Right lobe of liver (tissue), 6 donors: Measurements from ENCODE around the gene NUAK1. TPM values are rescaled to one million over a fixed set of nuclear protein-coding genes. Genes with fewer than 3 reads are reported as not detected.

Source experiments
- ATAC-seq, 4 donors: fragments of 200-7000 bp; cut with Tn5 transposase; one replicate each; pipeline ENCODE4 v1.9.1; 2020; ENCODE audit warnings: mild to moderate bottlenecking in 4 of 4, moderate library complexity in 4 of 4
- DNase-seq, 3 donors: peaks; one replicate each; pipeline ENCODE4 v3.0.0-alpha.2; 2020
- H3K27ac ChIP-seq, 3 donors: fragments of 200-600 bp; one replicate each; pipeline ENCODE4 v1.8.0; 2022
- H3K27me3 ChIP-seq, 2 donors: fragments of 200-600 bp; one replicate each; pipeline ENCODE4 v1.8.0; 2022
- H3K36me3 ChIP-seq, 4 donors: fragments of 200-600 bp; sonication (generic) in 1 of 4; one replicate each; pipeline versions ENCODE4 v1.5.1 to v1.8.0; 2017 to 2022; ENCODE audit warnings: control low read depth in 1 of 4
- H3K4me1 ChIP-seq, 4 donors: fragments of 200-600 bp; sonication (generic) in 1 of 4; one replicate each; pipeline versions ENCODE4 v1.5.1 to v1.8.0; 2017 to 2022; ENCODE audit warnings: control low read depth in 1 of 4
- H3K4me3 ChIP-seq, 3 donors: fragments of 200-600 bp; one replicate each; pipeline ENCODE4 v1.8.0; 2022
- H3K9me3 ChIP-seq, 4 donors: fragments of 200-600 bp; sonication (generic) in 1 of 4; one replicate each; pipeline versions ENCODE4 v1.5.1 to v1.8.0; 2017 to 2022; ENCODE audit warnings: control low read depth in 1 of 4
- CTCF ChIP-seq, 4 donors: fragments of 200-600 bp in 3 of 4; fragments of 450-650 bp in 1 of 4; IDR thresholded peaks; one replicate each; pipeline versions ENCODE4 v1.5.1 to v1.8.0; 2016 to 2022; ENCODE audit warnings: antibody characterized with exemption in 4 of 4, mild to moderate bottlenecking in 2 of 4
- POLR2A ChIP-seq: fragments of 450-650 bp; IDR thresholded peaks from one replicate; pipeline ENCODE4 v1.6.1; 2017; ENCODE audit warnings: antibody characterized with exemption, mild to moderate bottlenecking
- WGBS: methylation state at CpG from one replicate; pipeline ENCODE4 v1.1.6; 2018; ENCODE audit warnings: low coverage, low lambda C conversion rate; ENCODE audit not compliant: insufficient coverage; ENCODE audit errors: missing lambda C conversion rate; 5-methylcytosine and 5-hydroxymethylcytosine counted together
- intact Hi-C, 2 donors: fragments of 100-400 bp; cut with DNase I; formaldehyde crosslinking; loops; one replicate each; pipeline versions ENCODE4 v1.11.2 to v1.14.1; 2022
- total RNA-seq, 6 experiments: library from RNA; depleted of rRNA in 2 of 6; stranded (reverse); fragments of >200 nt in 2 of 6; fragmentation: NEBNext Ultra II Directional in 3 of 6; extraction: Animal tissue kit (Norgen Biotek cat#: 25700) in 3 of 6; gene quantifications; one replicate each; pipeline versions ENCODE4 v1.1.0 to v1.2.4, GENCODE V29; 2016 to 2023
- donor health status: DM: no; HTN: yes; CAD: no.
- donor health status: DM: no; HTN: no; CAD: no.
- donor health status: DM: no; HTN: no; CAD: no.
- donor health status: DM: no; HTN: yes; CAD: no.
- donor health status: DM: no; HTN: yes; CAD: no.

Gene NUAK1
- total RNA-seq, 6 experiments from 2014 or later, result 2.0 to 11.0 (median 3.5) TPM

- no peak overlapping the region for H3K4me3 ChIP-seq
- H3K9me3 ChIP-seq, result no peaks in the 10 kb centered on the region
- ATAC-seq, result no peak
- H3K4me1 ChIP-seq, result no peaks in the 10 kb centered on the region
- no peaks in the 10 kb centered on the region for H3K36me3 ChIP-seq
- WGBS, result no CpG with 5 or more reads among the region's 3 CpGs
- H3K27me3 ChIP-seq, result no peaks in the 10 kb centered on the region
- no peak overlapping the region for H3K27ac ChIP-seq
- TF ChIP-seq CTCF (IDR thresholded peaks at IDR 0.05) (no peak), POLR2A (no peak)
- no peak for DNase-seq
- intact Hi-C loops, result no loop called here
These were observed 25.0 kb upstream of the NUAK1 start for GRCh38 chr12:106163712-106164111.

GRCh38 chr12:106161491-106161890 is 22.7 kb upstream of the NUAK1 start:
- Histone ChIP-seq H3K27ac (no peak overlapping the region), H3K4me3 (no peak overlapping the region), H3K9me3 (no peaks in the 10 kb centered on the region), H3K27me3 (no peaks in the 10 kb centered on the region), H3K36me3 (no peaks in the 10 kb centered on the region), H3K4me1 (no peaks in the 10 kb centered on the region)
- TF ChIP-seq CTCF (IDR thresholded peaks at IDR 0.05) (no peak), POLR2A (no peak)
- intact Hi-C loops, result no loop called here
- 69% methylated on average over 2 of the region's 2 CpGs for WGBS
- DNase-seq (no peak), ATAC-seq (no peak)

- ATAC-seq (no peak), DNase-seq (no peak)
- H3K4me3 ChIP-seq, result no peak overlapping the region
- H3K4me1 ChIP-seq, result no peaks in the 10 kb centered on the region
- no peaks in the 10 kb centered on the region for H3K9me3 ChIP-seq
- no CpG with 5 or more reads among the region's 1 CpG for WGBS
- H3K36me3 ChIP-seq, result no peaks in the 10 kb centered on the region
- no peaks in the 10 kb centered on the region for H3K27me3 ChIP-seq
- intact Hi-C loops, result no loop called here
- TF ChIP-seq POLR2A (no peak), CTCF (IDR thresholded peaks at IDR 0.05) (no peak)
- no peak overlapping the region for H3K27ac ChIP-seq
These were observed 22.2 kb upstream of the NUAK1 start for GRCh38 chr12:106160915-106161314.

GRCh38 chr12:106157802-106158201 is 19.0 kb upstream of the NUAK1 start:
- ATAC-seq (no peak), DNase-seq (no peak)
- Histone ChIP-seq H3K27ac (no peak overlapping the region), H3K36me3 (no peaks in the 10 kb centered on the region), H3K4me3 (no peak overlapping the region), H3K4me1 (no peaks in the 10 kb centered on the region), H3K27me3 (no peaks in the 10 kb centered on the region), H3K9me3 (no peaks in the 10 kb centered on the region)
- 88% methylated on average over 2 of the region's 2 CpGs for WGBS
- intact Hi-C loops, result no loop called here
- TF ChIP-seq POLR2A, result no peak
- no peak for TF ChIP-seq CTCF (IDR thresholded peaks at IDR 0.05)

- TF ChIP-seq CTCF (IDR thresholded peaks at IDR 0.05) (no peak), POLR2A (no peak)
- WGBS, result 79% methylated on average over 3 of the region's 3 CpGs
- H3K36me3 ChIP-seq, result no peaks in the 10 kb centered on the region
- DNase-seq (no peak), ATAC-seq (no peak)
- H3K27me3 ChIP-seq, result no peaks in the 10 kb centered on the region
- H3K4me3 ChIP-seq, result no peak overlapping the region
- H3K27ac ChIP-seq, result no peak overlapping the region
- H3K9me3 ChIP-seq, result no peaks in the 10 kb centered on the region
- intact Hi-C loops, result no loop called here
- no peaks in the 10 kb centered on the region for H3K4me1 ChIP-seq
These were observed 16.1 kb upstream of the NUAK1 start for GRCh38 chr12:106154751-106155273.
